HCT116 (cell line): ENCODE data around the gene TIGIT. TPM values are rescaled to one million over a fixed set of nuclear protein-coding genes. Genes with fewer than 3 reads are reported as not detected.

Experiments used
- ATAC-seq: fragments of 200-7000 bp; cut with Tn5 transposase; 2 replicates; pipeline ENCODE4 v1.9.1; 2020; ENCODE audit warnings: mild to moderate bottlenecking, moderate library complexity
- BruUV-seq: library from RNA; stranded (reverse); fragments of 400-500 nt; replicated peaks from 2 replicates; lab custom pipeline; 2021; lab: Mats Ljungman, UMichigan
- CTCF ChIA-PET: fragments of 300-600 bp; sonication (Branson Sonifier 250); formaldehyde crosslinking; loops from one replicate; lab custom pipeline; 2021; ENCODE audit warnings: antibody characterized with exemption; lab: Charles Lee
- POLR2A ChIA-PET: fragments of 300-600, 350-600 bp; sonication (Branson Sonifier 250); formaldehyde crosslinking; loops from one replicate; lab custom pipeline; 2021; ENCODE audit warnings: antibody characterized with exemption; lab: Charles Lee
- RAD21 ChIA-PET, 2 experiments: fragments of 300-600 bp; sonication (Branson Sonifier 250); formaldehyde crosslinking; loops; one replicate each; lab custom pipeline; 2023; ENCODE audit warnings: low total read pairs in 2 of 2; ENCODE audit not compliant: uncharacterized antibody in 2 of 2, unreplicated experiment in 2 of 2, low non-redundant PET in 1 of 2; lab: Charles Lee
- DNase-seq: peaks from one replicate; pipeline ENCODE4 v3.0.0-alpha.2; 2010; ENCODE audit warnings: low read depth, low spot score
- H2AFZ ChIP-seq: fragments of 200-600 bp; shearing (Covaris generic), sonication (generic); 2 replicates; pipeline ENCODE4 v1.6.1; 2017; ENCODE audit warnings: low read depth, mixed run types, mixed read lengths, antibody characterized with exemption, low read length; ENCODE audit not compliant: poor library complexity, severe bottlenecking
- H3K27ac ChIP-seq: 2 replicates; pipeline ENCODE4 v1.5.1; 2012; ENCODE audit warnings: low read depth, low read length
- H3K27me3 ChIP-seq: fragments of 200-600 bp; sonication (generic); 2 replicates; pipeline ENCODE4 v1.6.1; 2016; ENCODE audit warnings: mixed run types, low read length, mixed read lengths; ENCODE audit not compliant: insufficient read depth
- H3K36me3 ChIP-seq, 2 experiments: fragments of 200-500 bp in 1 of 2; fragments of 200-600 bp in 1 of 2; sonication (Bioruptor generic) in 1 of 2; sonication (generic) in 1 of 2; 2 replicates each; pipeline versions ENCODE4 v1.5.1 to v1.6.1; 2014 to 2016; ENCODE audit warnings: low read length in 2 of 2, inconsistent platforms in 1 of 2, mixed read lengths in 1 of 2, mixed run types in 1 of 2; ENCODE audit not compliant: insufficient read depth in 2 of 2, control insufficient read depth in 1 of 2
- H3K4me1 ChIP-seq, 2 experiments: fragments of 200-600 bp in 1 of 2; sonication (generic) in 1 of 2; 2 replicates each; pipeline versions ENCODE4 v1.5.1 to v1.6.1; 2012 to 2017; ENCODE audit warnings: low read length in 2 of 2, inconsistent platforms in 1 of 2, mild to moderate bottlenecking in 1 of 2, mixed read lengths in 1 of 2, mixed run types in 1 of 2, moderate library complexity in 1 of 2; ENCODE audit not compliant: insufficient read depth in 2 of 2, control insufficient read depth in 1 of 2
- H3K4me2 ChIP-seq: fragments of 200-600 bp; sonication (generic); 2 replicates; pipeline ENCODE4 v1.6.1; 2017; ENCODE audit warnings: mixed run types, low read length, mixed read lengths
- H3K4me3 ChIP-seq, 2 experiments: fragments of 200-600 bp in 1 of 2; sonication (generic) in 1 of 2; replicated peaks in 1 of 2; 2 replicates each; pipeline ENCODE4 v1.5.1; 2011 to 2016; ENCODE audit warnings: low read length in 2 of 2, control low read depth in 1 of 2, low read depth in 1 of 2, mild to moderate bottlenecking in 1 of 2, mixed read lengths in 1 of 2, mixed run types in 1 of 2
- H3K79me2 ChIP-seq: fragments of 200-600 bp; sonication (generic); 2 replicates; pipeline ENCODE4 v1.6.1; 2017; ENCODE audit warnings: mild to moderate bottlenecking, mixed run types, low read length, moderate library complexity, mixed read lengths; ENCODE audit not compliant: insufficient read depth
- H3K9ac ChIP-seq: fragments of 200-600 bp; sonication (generic); 2 replicates; pipeline ENCODE4 v1.6.1; 2016; ENCODE audit warnings: low read length, mixed read lengths
- H3K9me2 ChIP-seq: fragments of 200-600 bp; sonication (generic), shearing (Covaris generic); 2 replicates; pipeline ENCODE4 v1.6.1; 2017; ENCODE audit warnings: mixed run types, mild to moderate bottlenecking, moderate library complexity; ENCODE audit not compliant: insufficient read depth
- H3K9me3 ChIP-seq, 2 experiments: fragments of 200-500 bp in 1 of 2; fragments of 200-600 bp in 1 of 2; sonication (Bioruptor generic) in 1 of 2; sonication (generic) in 1 of 2; 2 replicates each; pipeline ENCODE4 v1.6.1; 2014 to 2017; ENCODE audit warnings: low read length in 2 of 2, mixed read lengths in 2 of 2, inconsistent platforms in 1 of 2, low read depth in 1 of 2, mild to moderate bottlenecking in 1 of 2, mixed run types in 1 of 2, moderate library complexity in 1 of 2; ENCODE audit not compliant: control insufficient read depth in 1 of 2, insufficient read depth in 1 of 2
- H4K20me1 ChIP-seq: fragments of 200-600 bp; sonication (generic), shearing (Covaris generic); 2 replicates; pipeline ENCODE4 v1.6.1; 2017; ENCODE audit warnings: mixed run types, mild to moderate bottlenecking, moderate library complexity; ENCODE audit not compliant: insufficient read depth
- CBX3 ChIP-seq: IDR thresholded peaks from 2 replicates; pipeline ENCODE4 v1.6.1; 2012; ENCODE audit warnings: low read depth
- CTCF ChIP-seq, 3 experiments: fragments of 200-600 bp in 1 of 3; sonication (generic) in 1 of 3; IDR thresholded peaks in 2 of 3; conservative IDR thresholded peaks in 1 of 3; 2 replicates each; pipeline ENCODE4 v1.5.1; 2012 to 2017; ENCODE audit warnings: low read depth in 2 of 3, low read length in 2 of 3, antibody characterized with exemption in 1 of 3, borderline replicate concordance in 1 of 3, control low read depth in 1 of 3, mild to moderate bottlenecking in 1 of 3, mixed read lengths in 1 of 3, mixed run types in 1 of 3, moderate library complexity in 1 of 3; ENCODE audit not compliant: insufficient read depth in 1 of 3
- EZH2 ChIP-seq: fragments of 200-600 bp; sonication (generic); IDR thresholded peaks from 2 replicates; pipeline ENCODE4 v1.6.1; 2017; ENCODE audit warnings: antibody characterized with exemption, mixed run types
- EZH2phosphoT487 ChIP-seq: fragments of 200-600 bp; IDR thresholded peaks from 2 replicates; pipeline ENCODE4 v1.6.1; 2018; ENCODE audit warnings: antibody characterized with exemption, borderline replicate concordance
- FOSL1 ChIP-seq: IDR thresholded peaks from 2 replicates; pipeline ENCODE4 v1.6.1; 2012; ENCODE audit warnings: low read depth
- JUND ChIP-seq: IDR thresholded peaks from 2 replicates; pipeline ENCODE4 v1.6.1; 2012
- POLR2A ChIP-seq: IDR thresholded peaks from 2 replicates; pipeline ENCODE4 v1.7.0; 2011; ENCODE audit warnings: borderline replicate concordance; ENCODE audit not compliant: insufficient read depth, insufficient read length; ENCODE audit errors: extremely low read depth
- POLR2AphosphoS5 ChIP-seq: IDR thresholded peaks from 2 replicates; pipeline ENCODE4 v1.6.1; 2011; ENCODE audit warnings: mild to moderate bottlenecking, low read depth, low read length, moderate library complexity
- SIN3A ChIP-seq: IDR thresholded peaks from 2 replicates; pipeline ENCODE4 v1.6.1; 2012; ENCODE audit warnings: low read depth
- SP1 ChIP-seq: IDR thresholded peaks from 2 replicates; pipeline ENCODE4 v1.6.1; 2012; ENCODE audit warnings: low read depth
- SRF ChIP-seq: IDR thresholded peaks from 2 replicates; pipeline ENCODE4 v1.6.1; 2012; ENCODE audit warnings: low read depth
- TCF7L2 ChIP-seq: IDR thresholded peaks from 2 replicates; pipeline ENCODE4 v1.7.0; 2011; ENCODE audit warnings: borderline replicate concordance, inconsistent platforms; ENCODE audit not compliant: insufficient read depth, insufficient read length; ENCODE audit errors: extremely low read depth
- ZFX ChIP-seq: fragments of 450-650 bp; IDR thresholded peaks from 2 replicates; pipeline ENCODE4 v1.6.1; 2017
- intact Hi-C: fragments of 100-400 bp; cut with micrococcal nuclease; formaldehyde crosslinking; loops from 2 replicates; pipeline ENCODE4 v1.10.0; 2022
- total RNA-seq: library from RNA; stranded (reverse); gene quantifications from one replicate; pipeline ENCODE4 v1.2.1, GENCODE V29; 2021; ENCODE audit not compliant: unreplicated experiment
- TF ChIP-seq, protein P1 (sequence below): IDR thresholded peaks from 2 replicates; pipeline ENCODE4 v1.6.1; 2011; ENCODE audit warnings: mild to moderate bottlenecking, low read length, moderate library complexity; ENCODE audit not compliant: insufficient replicate concordance; ENCODE audit errors: extremely low read depth

The TIGIT gene
- total RNA-seq, 1 experiment from 2014 or later, result 0.07 TPM

- TF ChIP-seq, protein P1, sequence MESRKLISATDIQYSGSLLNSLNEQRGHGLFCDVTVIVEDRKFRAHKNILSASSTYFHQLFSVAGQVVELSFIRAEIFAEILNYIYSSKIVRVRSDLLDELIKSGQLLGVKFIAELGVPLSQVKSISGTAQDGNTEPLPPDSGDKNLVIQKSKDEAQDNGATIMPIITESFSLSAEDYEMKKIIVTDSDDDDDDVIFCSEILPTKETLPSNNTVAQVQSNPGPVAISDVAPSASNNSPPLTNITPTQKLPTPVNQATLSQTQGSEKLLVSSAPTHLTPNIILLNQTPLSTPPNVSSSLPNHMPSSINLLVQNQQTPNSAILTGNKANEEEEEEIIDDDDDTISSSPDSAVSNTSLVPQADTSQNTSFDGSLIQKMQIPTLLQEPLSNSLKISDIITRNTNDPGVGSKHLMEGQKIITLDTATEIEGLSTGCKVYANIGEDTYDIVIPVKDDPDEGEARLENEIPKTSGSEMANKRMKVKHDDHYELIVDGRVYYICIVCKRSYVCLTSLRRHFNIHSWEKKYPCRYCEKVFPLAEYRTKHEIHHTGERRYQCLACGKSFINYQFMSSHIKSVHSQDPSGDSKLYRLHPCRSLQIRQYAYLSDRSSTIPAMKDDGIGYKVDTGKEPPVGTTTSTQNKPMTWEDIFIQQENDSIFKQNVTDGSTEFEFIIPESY, result no peak
- TF ChIP-seq POLR2A, result no peak
- TF ChIP-seq FOSL1, result no peak
- TF ChIP-seq JUND, result no peak
- TF ChIP-seq CBX3, result no peak
- TF ChIP-seq TCF7L2, result no peak
- no peak for TF ChIP-seq SP1
- TF ChIP-seq SRF, result no peak
- no peak for TF ChIP-seq EZH2phosphoT487
- TF ChIP-seq, all 23 proteins: peak for 0
Measured at GRCh38 chr3:114260152-114260551, 33.7 kb upstream of the TIGIT start (continued).

DNA sequence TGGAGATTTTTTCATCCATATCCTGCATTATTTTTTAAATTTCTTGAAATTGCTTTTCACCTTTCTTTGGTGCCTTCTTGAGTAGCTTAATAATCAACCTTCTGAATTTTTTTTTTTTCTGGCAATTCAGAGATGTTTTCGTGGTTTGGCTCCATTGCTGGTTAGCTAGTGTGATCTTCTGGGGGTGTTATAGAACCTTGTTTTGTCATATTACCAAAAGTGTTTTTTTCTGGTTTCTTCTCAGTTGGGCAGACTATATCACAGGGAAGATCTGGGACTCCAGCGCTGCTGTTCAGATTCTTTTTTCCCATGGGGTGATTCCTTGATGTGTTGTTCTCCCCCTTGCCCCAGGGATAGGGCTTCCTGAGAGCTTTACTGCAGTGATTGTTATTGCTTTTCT, 23.8 kb upstream of the TIGIT start:
- POLR2A ChIA-PET, result no interaction called here
- no peak overlapping the region for H3K4me2 ChIP-seq
- intact Hi-C loops, result no loop called here
- H3K4me3 ChIP-seq, result no peak overlapping the region
- H4K20me1 ChIP-seq, result no peaks in the 10 kb centered on the region
- TF ChIP-seq EZH2phosphoT487 (no peak), TCF7L2 (no peak), POLR2AphosphoS5 (no peak), SP1 (no peak), EZH2 (no peak), POLR2A (no peak), SIN3A (no peak), ZFX (no peak), CTCF (IDR thresholded peaks at IDR 0.05 in 2 of 3, conservative IDR thresholded peaks at IDR 0.05 in 1 of 3; ENCODE audit: borderline replicate concordance in 1 of 3, insufficient read depth in 1 of 3, low read depth in 2 of 3, low read length in 2 of 3) (no peak), CBX3 (no peak)
- TF ChIP-seq, all 23 proteins: peak for 0
- ChIA-PET CTCF (no interaction called here), RAD21 (no interaction called here)
- no TSS peak for BruUV-seq
- H3K27ac ChIP-seq, result no peak overlapping the region
- no peak overlapping the region for H2AFZ ChIP-seq
- no peak overlapping the region for H3K9ac ChIP-seq
- H3K36me3 ChIP-seq, result no peaks in the 10 kb centered on the region
- ATAC-seq, result no peak
- no peaks in the 10 kb centered on the region for H3K9me3 ChIP-seq
- no peaks in the 10 kb centered on the region for H3K27me3 ChIP-seq
- no peaks in the 10 kb centered on the region for H3K79me2 ChIP-seq
- no peaks in the 10 kb centered on the region for H3K9me2 ChIP-seq
- DNase-seq, result no peak
- peaks cover 0 to 3% of the 10 kb centered on the region in 2 experiments; a peak in 1 of 4 replicates for H3K4me1 ChIP-seq
